IPS-18a (cell line): ENCODE measurements around the gene ARHGAP22.

Source experiments
- H3K27ac ChIP-seq: one replicate; pipeline ENCODE4 v1.5.1; 2013; ENCODE audit warnings: low read length
- H3K27me3 ChIP-seq: one replicate; pipeline ENCODE4 v1.6.1; 2013; ENCODE audit warnings: mild to moderate bottlenecking, low read length; ENCODE audit not compliant: control insufficient read depth, insufficient read depth
- H3K36me3 ChIP-seq: one replicate; pipeline ENCODE4 v1.6.1; 2013; ENCODE audit warnings: low read depth, low read length; ENCODE audit not compliant: control insufficient read depth
- H3K4me1 ChIP-seq: one replicate; pipeline ENCODE4 v1.6.1; 2013; ENCODE audit warnings: low read depth, low read length; ENCODE audit not compliant: control insufficient read depth
- H3K4me3 ChIP-seq: one replicate; pipeline ENCODE4 v1.5.1; 2013; ENCODE audit warnings: low read length
- H3K9ac ChIP-seq: one replicate; pipeline ENCODE4 v1.6.1; 2013; ENCODE audit warnings: mild to moderate bottlenecking, low read length, moderate library complexity
- H3K9me3 ChIP-seq: one replicate; pipeline ENCODE4 v1.6.1; 2013; ENCODE audit warnings: low read depth, low read length; ENCODE audit not compliant: control insufficient read depth

ARHGAP22 gene

GRCh38 chr10:48603421-48604038 lies 1.3 kb downstream of the ARHGAP22 start:
- Histone ChIP-seq H3K27me3 (peaks cover 12% of the 10 kb centered on the region), H3K9me3 (no peaks in the 10 kb centered on the region), H3K4me3 (no peak overlapping the region), H3K27ac (no peak overlapping the region), H3K36me3 (no peaks in the 10 kb centered on the region), H3K4me1 (peaks cover 15% of the 10 kb centered on the region), H3K9ac (no peak overlapping the region)

- H3K9me3 ChIP-seq, result no peaks in the 10 kb centered on the region
- H3K36me3 ChIP-seq, result no peaks in the 10 kb centered on the region
- peaks cover 10% of the 10 kb centered on the region for H3K4me1 ChIP-seq
- no peak overlapping the region for H3K4me3 ChIP-seq
- H3K9ac ChIP-seq, result no peak overlapping the region
- no peak overlapping the region for H3K27ac ChIP-seq
- peaks cover 12% of the 10 kb centered on the region for H3K27me3 ChIP-seq
Measured at GRCh38 chr10:48602401-48603135, 2.3 kb downstream of the ARHGAP22 start.

GRCh38 chr10:48601789-48602188 lies 3.1 kb downstream of the ARHGAP22 start:
- no peak overlapping the region for H3K9ac ChIP-seq
- H3K36me3 ChIP-seq, result no peaks in the 10 kb centered on the region
- peaks cover 9% of the 10 kb centered on the region for H3K4me1 ChIP-seq
- H3K27ac ChIP-seq, result no peak overlapping the region
- H3K9me3 ChIP-seq, result no peaks in the 10 kb centered on the region
- no peak overlapping the region for H3K4me3 ChIP-seq
- peaks cover 12% of the 10 kb centered on the region for H3K27me3 ChIP-seq

- Histone ChIP-seq H3K9me3 (no peaks in the 10 kb centered on the region), H3K4me1 (peaks cover 13% of the 10 kb centered on the region), H3K9ac (no peak overlapping the region), H3K27me3 (peaks cover 12% of the 10 kb centered on the region), H3K36me3 (no peaks in the 10 kb centered on the region), H3K4me3 (no peak overlapping the region), H3K27ac (no peak overlapping the region)
Measured at GRCh38 chr10:48600645-48601505, 4.0 kb downstream of the ARHGAP22 start.

- Histone ChIP-seq H3K4me3 (no peak overlapping the region), H3K9me3 (no peaks in the 10 kb centered on the region), H3K4me1 (peaks cover 20% of the 10 kb centered on the region), H3K36me3 (no peaks in the 10 kb centered on the region), H3K27me3 (peaks cover 12% of the 10 kb centered on the region), H3K9ac (no peak overlapping the region), H3K27ac (no peak overlapping the region)
Measured at GRCh38 chr10:48599830-48600134, 5.1 kb downstream of the ARHGAP22 start.

GRCh38 chr10:48598936-48599829 lies 5.7 kb downstream of the ARHGAP22 start:
- no peak overlapping the region for H3K27ac ChIP-seq
- H3K27me3 ChIP-seq, result peaks cover 6% of the 10 kb centered on the region
- no peaks in the 10 kb centered on the region for H3K36me3 ChIP-seq
- H3K4me3 ChIP-seq, result no peak overlapping the region
- peaks cover 23% of the 10 kb centered on the region for H3K4me1 ChIP-seq
- no peak overlapping the region for H3K9ac ChIP-seq
- no peaks in the 10 kb centered on the region for H3K9me3 ChIP-seq

GRCh38 chr10:48598243-48598935 lies 6.5 kb downstream of the ARHGAP22 start:
- H3K4me3 ChIP-seq, result no peak overlapping the region
- no peaks in the 10 kb centered on the region for H3K36me3 ChIP-seq
- H3K27ac ChIP-seq, result no peak overlapping the region
- no peak overlapping the region for H3K9ac ChIP-seq
- H3K4me1 ChIP-seq, result peaks cover 19% of the 10 kb centered on the region
- H3K9me3 ChIP-seq, result no peaks in the 10 kb centered on the region
- H3K27me3 ChIP-seq, result no peaks in the 10 kb centered on the region

- Histone ChIP-seq H3K4me3 (no peak overlapping the region), H3K9ac (no peak overlapping the region), H3K9me3 (no peaks in the 10 kb centered on the region), H3K27me3 (no peaks in the 10 kb centered on the region), H3K27ac (no peak overlapping the region), H3K36me3 (no peaks in the 10 kb centered on the region), H3K4me1 (peaks cover 19% of the 10 kb centered on the region)
Measured at GRCh38 chr10:48595539-48595932, 9.3 kb downstream of the ARHGAP22 start.

- Histone ChIP-seq H3K27ac (no peak overlapping the region), H3K36me3 (no peaks in the 10 kb centered on the region), H3K9ac (no peak overlapping the region), H3K27me3 (no peaks in the 10 kb centered on the region), H3K4me3 (peak overlapping the region; percentile 29), H3K9me3 (no peaks in the 10 kb centered on the region), H3K4me1 (peaks cover 19% of the 10 kb centered on the region)
Measured at GRCh38 chr10:48594803-48595538, 9.9 kb downstream of the ARHGAP22 start.

GRCh38 chr10:48594371-48594770 lies 10.5 kb downstream of the ARHGAP22 start:
- Histone ChIP-seq H3K4me3 (peak overlapping the region; percentile 29), H3K9ac (no peak overlapping the region), H3K27me3 (no peaks in the 10 kb centered on the region), H3K36me3 (no peaks in the 10 kb centered on the region), H3K9me3 (no peaks in the 10 kb centered on the region), H3K4me1 (peaks cover 19% of the 10 kb centered on the region), H3K27ac (no peak overlapping the region)
